ENCODE results near the gene BAD. TPM values are rescaled to one million over a fixed set of nuclear protein-coding genes. Genes with fewer than 3 reads are reported as not detected.
A peak's percentile ranks its signal among the peaks of the same experiment; 100 is the strongest.

Gene BAD
- total and polyA plus RNA-seq, 2 of the 13 experiments (the other 11 are each of a cell fraction or from before 2014, with no cell fraction given): 17.9 to 28.5 TPM

DNA sequence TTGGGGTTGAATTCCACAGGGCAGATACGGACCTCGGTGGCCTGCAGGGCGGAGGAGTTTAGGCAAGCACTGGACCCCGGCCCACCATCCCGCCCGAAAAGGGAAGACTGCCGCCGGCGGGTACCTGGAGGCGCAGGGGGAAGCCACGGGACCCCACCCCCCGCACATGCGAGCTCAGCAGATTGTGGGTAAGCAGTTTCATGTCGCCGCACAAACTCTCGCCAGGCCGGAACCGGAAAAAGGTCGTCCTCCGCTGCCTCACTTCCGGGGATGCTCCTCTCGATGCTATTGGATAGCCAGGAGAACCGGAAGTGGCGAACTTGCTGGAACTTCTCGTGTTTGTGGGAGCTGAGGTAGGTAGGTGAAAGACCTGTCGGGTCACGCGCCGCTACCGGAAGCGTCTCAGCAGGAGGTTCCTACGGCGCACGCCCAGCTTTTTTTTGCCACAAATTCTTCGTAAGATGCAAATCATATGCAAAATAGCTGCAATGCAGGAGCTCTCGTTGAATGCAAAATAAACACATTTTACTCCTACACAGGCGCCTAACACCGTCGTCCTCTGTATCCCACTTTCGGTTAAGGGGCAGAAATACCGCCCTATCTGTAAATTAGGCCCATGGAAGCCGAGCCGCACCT lies 33.0 kb upstream of the BAD start, which contains the start of gene TRMT112 (continued):
- TF ChIP-seq, protein P1, sequence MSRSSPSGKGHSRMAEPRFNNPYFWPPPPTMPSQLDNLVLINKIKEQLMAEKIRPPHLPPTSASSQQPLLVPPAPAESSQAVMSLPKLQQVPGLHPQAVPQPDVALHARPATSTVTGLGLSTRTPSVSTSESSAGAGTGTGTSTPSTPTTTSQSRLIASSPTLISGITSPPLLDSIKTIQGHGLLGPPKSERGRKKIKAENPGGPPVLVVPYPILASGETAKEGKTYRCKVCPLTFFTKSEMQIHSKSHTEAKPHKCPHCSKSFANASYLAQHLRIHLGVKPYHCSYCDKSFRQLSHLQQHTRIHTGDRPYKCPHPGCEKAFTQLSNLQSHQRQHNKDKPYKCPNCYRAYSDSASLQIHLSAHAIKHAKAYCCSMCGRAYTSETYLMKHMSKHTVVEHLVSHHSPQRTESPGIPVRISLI (CRISPR knock-in tag; IDR thresholded peaks at IDR 0.05; ENCODE audit: borderline replicate concordance): peak; percentile 83; the same call in 1 of the 2 replicates
- TF ChIP-seq MXI1 (IDR thresholded peaks at IDR 0.05; ENCODE audit: borderline replicate concordance, low read depth, low read length): peak; percentile 68; the same call in 1 of the 3 replicates
- TF ChIP-seq, protein P2, sequence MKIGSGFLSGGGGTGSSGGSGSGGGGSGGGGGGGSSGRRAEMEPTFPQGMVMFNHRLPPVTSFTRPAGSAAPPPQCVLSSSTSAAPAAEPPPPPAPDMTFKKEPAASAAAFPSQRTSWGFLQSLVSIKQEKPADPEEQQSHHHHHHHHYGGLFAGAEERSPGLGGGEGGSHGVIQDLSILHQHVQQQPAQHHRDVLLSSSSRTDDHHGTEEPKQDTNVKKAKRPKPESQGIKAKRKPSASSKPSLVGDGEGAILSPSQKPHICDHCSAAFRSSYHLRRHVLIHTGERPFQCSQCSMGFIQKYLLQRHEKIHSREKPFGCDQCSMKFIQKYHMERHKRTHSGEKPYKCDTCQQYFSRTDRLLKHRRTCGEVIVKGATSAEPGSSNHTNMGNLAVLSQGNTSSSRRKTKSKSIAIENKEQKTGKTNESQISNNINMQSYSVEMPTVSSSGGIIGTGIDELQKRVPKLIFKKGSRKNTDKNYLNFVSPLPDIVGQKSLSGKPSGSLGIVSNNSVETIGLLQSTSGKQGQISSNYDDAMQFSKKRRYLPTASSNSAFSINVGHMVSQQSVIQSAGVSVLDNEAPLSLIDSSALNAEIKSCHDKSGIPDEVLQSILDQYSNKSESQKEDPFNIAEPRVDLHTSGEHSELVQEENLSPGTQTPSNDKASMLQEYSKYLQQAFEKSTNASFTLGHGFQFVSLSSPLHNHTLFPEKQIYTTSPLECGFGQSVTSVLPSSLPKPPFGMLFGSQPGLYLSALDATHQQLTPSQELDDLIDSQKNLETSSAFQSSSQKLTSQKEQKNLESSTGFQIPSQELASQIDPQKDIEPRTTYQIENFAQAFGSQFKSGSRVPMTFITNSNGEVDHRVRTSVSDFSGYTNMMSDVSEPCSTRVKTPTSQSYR (CRISPR knock-in tag; IDR thresholded peaks at IDR 0.05; ENCODE audit: borderline replicate concordance): peak; percentile 51; the same call in 1 of the 2 replicates
- TF ChIP-seq RBM39 (IDR thresholded peaks at IDR 0.05; ENCODE audit: low read depth, low read length, poor library complexity, severe bottlenecking): peak; percentile 79
- TF ChIP-seq ZFYVE20 (CRISPR knock-in tag; IDR thresholded peaks at IDR 0.05; ENCODE audit: borderline replicate concordance, low read depth): no peak
- TF ChIP-seq ZNF235 (CRISPR knock-in tag; IDR thresholded peaks at IDR 0.05; ENCODE audit: borderline replicate concordance): peak; percentile 57; the same call in 1 of the 2 replicates
- TF ChIP-seq ZBTB21 (CRISPR knock-in tag; IDR thresholded peaks at IDR 0.05): 0 out of 2 replicates have a peak, but pooled peaks have one; percentile 49
- no peak for TF ChIP-seq CEBPB (IDR thresholded peaks at IDR 0.05; ENCODE audit: borderline replicate concordance, low read depth, low read length)
- peak; percentile 64; the same call in 1 of the 2 replicates for TF ChIP-seq DMAP1 (CRISPR knock-in tag; IDR thresholded peaks at IDR 0.05)
- 0 out of 2 replicates have a peak, but pooled peaks have one; percentile 59 for TF ChIP-seq ZNF766 (CRISPR knock-in tag; IDR thresholded peaks at IDR 0.05; ENCODE audit: borderline replicate concordance)
- TF ChIP-seq, protein P3, sequence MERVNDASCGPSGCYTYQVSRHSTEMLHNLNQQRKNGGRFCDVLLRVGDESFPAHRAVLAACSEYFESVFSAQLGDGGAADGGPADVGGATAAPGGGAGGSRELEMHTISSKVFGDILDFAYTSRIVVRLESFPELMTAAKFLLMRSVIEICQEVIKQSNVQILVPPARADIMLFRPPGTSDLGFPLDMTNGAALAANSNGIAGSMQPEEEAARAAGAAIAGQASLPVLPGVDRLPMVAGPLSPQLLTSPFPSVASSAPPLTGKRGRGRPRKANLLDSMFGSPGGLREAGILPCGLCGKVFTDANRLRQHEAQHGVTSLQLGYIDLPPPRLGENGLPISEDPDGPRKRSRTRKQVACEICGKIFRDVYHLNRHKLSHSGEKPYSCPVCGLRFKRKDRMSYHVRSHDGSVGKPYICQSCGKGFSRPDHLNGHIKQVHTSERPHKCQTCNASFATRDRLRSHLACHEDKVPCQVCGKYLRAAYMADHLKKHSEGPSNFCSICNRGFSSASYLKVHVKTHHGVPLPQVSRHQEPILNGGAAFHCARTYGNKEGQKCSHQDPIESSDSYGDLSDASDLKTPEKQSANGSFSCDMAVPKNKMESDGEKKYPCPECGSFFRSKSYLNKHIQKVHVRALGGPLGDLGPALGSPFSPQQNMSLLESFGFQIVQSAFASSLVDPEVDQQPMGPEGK (CRISPR knock-in tag; IDR thresholded peaks at IDR 0.05): peak; percentile 51
- TF ChIP-seq KDM2A (CRISPR knock-in tag; IDR thresholded peaks at IDR 0.05; ENCODE audit: borderline replicate concordance, low read depth): peak; percentile 93
- TF ChIP-seq ZNF792 (CRISPR knock-in tag; IDR thresholded peaks at IDR 0.05): peak; percentile 43; the same call in 1 of the 2 replicates
- TF ChIP-seq, protein P4, sequence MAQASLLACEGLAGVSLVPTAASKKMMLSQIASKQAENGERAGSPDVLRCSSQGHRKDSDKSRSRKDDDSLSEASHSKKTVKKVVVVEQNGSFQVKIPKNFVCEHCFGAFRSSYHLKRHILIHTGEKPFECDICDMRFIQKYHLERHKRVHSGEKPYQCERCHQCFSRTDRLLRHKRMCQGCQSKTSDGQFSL (CRISPR knock-in tag; IDR thresholded peaks at IDR 0.05): peak; percentile 57; the same call in 1 of the 2 replicates
- TF ChIP-seq CAMTA2 (CRISPR knock-in tag; IDR thresholded peaks at IDR 0.05; ENCODE audit: borderline replicate concordance): 0 out of 2 replicates have a peak, but pooled peaks have one; percentile 56
- TF ChIP-seq ZNF761 (CRISPR knock-in tag; conservative IDR thresholded peaks at IDR 0.05): no peak
- peak; percentile 64 for TF ChIP-seq PHF8 (CRISPR knock-in tag; IDR thresholded peaks at IDR 0.05)
- peak; percentile 10; the same call in 1 of the 2 replicates for TF ChIP-seq ZNF777 (CRISPR knock-in tag; IDR thresholded peaks at IDR 0.05)
- no peak for TF ChIP-seq RCOR2 (CRISPR knock-in tag; IDR thresholded peaks at IDR 0.05)
- TF ChIP-seq, protein P5, sequence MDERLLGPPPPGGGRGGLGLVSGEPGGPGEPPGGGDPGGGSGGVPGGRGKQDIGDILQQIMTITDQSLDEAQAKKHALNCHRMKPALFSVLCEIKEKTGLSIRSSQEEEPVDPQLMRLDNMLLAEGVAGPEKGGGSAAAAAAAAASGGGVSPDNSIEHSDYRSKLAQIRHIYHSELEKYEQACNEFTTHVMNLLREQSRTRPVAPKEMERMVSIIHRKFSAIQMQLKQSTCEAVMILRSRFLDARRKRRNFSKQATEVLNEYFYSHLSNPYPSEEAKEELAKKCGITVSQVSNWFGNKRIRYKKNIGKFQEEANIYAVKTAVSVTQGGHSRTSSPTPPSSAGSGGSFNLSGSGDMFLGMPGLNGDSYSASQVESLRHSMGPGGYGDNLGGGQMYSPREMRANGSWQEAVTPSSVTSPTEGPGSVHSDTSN (CRISPR knock-in tag; IDR thresholded peaks at IDR 0.05): no peak
- TF ChIP-seq MAFK (conservative IDR thresholded peaks at IDR 0.05 in 1 of 2, IDR thresholded peaks at IDR 0.05 in 1 of 2; ENCODE audit: low read length in 2 of 2): peak; percentile 88 to 93
- TF ChIP-seq ZNF264 (CRISPR knock-in tag; IDR thresholded peaks at IDR 0.05): peak; percentile 45
- peak; percentile 72; the same call in 1 of the 2 replicates for TF ChIP-seq ZNF776 (CRISPR knock-in tag; IDR thresholded peaks at IDR 0.05)
